ENCODE data around the gene ABTB1. TPM values are rescaled to one million over a fixed set of nuclear protein-coding genes. Genes with fewer than 3 reads are reported as not detected.

Gene ABTB1
- total and polyA plus RNA-seq, 2 of the 13 experiments (the other 11 are each of a cell fraction or from before 2014, with no cell fraction given) = 0.42 to 14.5 TPM

- no peak overlapping the region for H3K27ac ChIP-seq (ENCODE audit: extremely low read length, insufficient read depth, low read length)
- TF ChIP-seq ZNF574 (CRISPR knock-in tag; IDR thresholded peaks at IDR 0.05) (no peak), ZNF672 (CRISPR knock-in tag; IDR thresholded peaks at IDR 0.05) (no peak), FOSL2 (CRISPR knock-in tag; IDR thresholded peaks at IDR 0.05) (no peak), ZNF790 (CRISPR knock-in tag; IDR thresholded peaks at IDR 0.05; ENCODE audit: borderline replicate concordance) (no peak), ZFP82 (CRISPR knock-in tag; IDR thresholded peaks at IDR 0.05; ENCODE audit: borderline replicate concordance) (no peak), ADNP (CRISPR knock-in tag; IDR thresholded peaks at IDR 0.05) (no peak), PITX1 (CRISPR knock-in tag; IDR thresholded peaks at IDR 0.05) (no peak), CCAR2 (optimal IDR thresholded peaks at IDR 0.05; ENCODE audit: low read depth, low read length) (no peak), FOXM1 (CRISPR knock-in tag; IDR thresholded peaks at IDR 0.05) (no peak), ZNF616 (CRISPR knock-in tag; IDR thresholded peaks at IDR 0.05; ENCODE audit: low read depth) (no peak), SAFB2 (CRISPR knock-in tag; IDR thresholded peaks at IDR 0.05; ENCODE audit: borderline replicate concordance, low read depth) (no peak), MAX (IDR thresholded peaks at IDR 0.05) (no peak), ZKSCAN8 (CRISPR knock-in tag; IDR thresholded peaks at IDR 0.05; ENCODE audit: borderline replicate concordance) (no peak)
- BruUV-seq (replicated peaks) = no TSS peak
- peaks cover 4 to 53% of the 10 kb centered on the region in 2 experiments for H3K27me3 ChIP-seq (ENCODE audit: control insufficient read depth in 1 of 2, insufficient read depth in 2 of 2, low read length in 2 of 2)
- FAIRE-seq (no peak), DNase-seq (ENCODE audit: low spot score) (no peak), ATAC-seq (no peak)
- no peaks in the 10 kb centered on the region for H4K20me1 ChIP-seq (ENCODE audit: insufficient read depth, low read length)
- intact Hi-C loops (cut with micrococcal nuclease; ENCODE audit: unreplicated experiment) = no loop called here
- POLR2A ChIA-PET = no interaction called here
- in situ Hi-C loops (cut with HindIII; ENCODE audit: extremely low pct_ligation_motif_present, low pct_unique_long_range_greater_than_20kb) = no loop called here
- no peaks in the 10 kb centered on the region for H3K36me3 ChIP-seq (replicated peaks in 1 of 2; ENCODE audit: control insufficient read depth in 1 of 2, insufficient read depth in 2 of 2, low read length in 2 of 2)
- 0% methylated on average over 1 of the region's 3 CpGs for WGBS (ENCODE audit: low lambda C conversion rate)
- no peaks in the 10 kb centered on the region for H3K4me1 ChIP-seq (ENCODE audit: insufficient read depth, low read length)
- H3K9ac ChIP-seq (ENCODE audit: insufficient read depth, low read depth, low read length) = no peak overlapping the region
- no peak overlapping the region for H2AFZ ChIP-seq (ENCODE audit: low read length)
- CTCF ChIA-PET (ENCODE audit: low intra/inter-chr PET ratio, low total read pairs) = no interaction called here
- no peak overlapping the region for H3K4me3 ChIP-seq (replicated peaks in 1 of 3; ENCODE audit: insufficient read depth in 1 of 3, low read depth in 2 of 3, low read length in 3 of 3)
- H3K79me2 ChIP-seq (ENCODE audit: insufficient read depth, low read length) = no peaks in the 10 kb centered on the region
- no peaks in the 10 kb centered on the region for H3K9me3 ChIP-seq (ENCODE audit: low read length)
- H3K4me2 ChIP-seq (ENCODE audit: low read depth, low read length) = no peak overlapping the region
Measured at GRCh38 chr3:127718916-127719290, 46.2 kb downstream of the ABTB1 start.

All from HepG2 (cell line).